Fibroblast of the aortic adventitia (primary cell): ENCODE results near the gene EPHA5. TPM values are rescaled to one million over a fixed set of nuclear protein-coding genes. Genes with fewer than 3 reads are reported as not detected.
"Not testable (repeated sequence)": the region's sequence is repeated elsewhere in the genome, so short reads cannot be mapped to it uniquely, and the experiment has no call there.

Experiments
- DNase-seq: peaks from one replicate; pipeline ENCODE4 v3.0.0-alpha.2; 2010; ENCODE audit warnings: low read depth
- H3K4me3 ChIP-seq: 2 replicates; pipeline ENCODE4 v1.5.1; 2011; ENCODE audit warnings: low read depth, mild to moderate bottlenecking, control low read depth, low read length, moderate library complexity
- CTCF ChIP-seq: IDR thresholded peaks from 2 replicates; pipeline ENCODE4 v1.5.1; 2011; ENCODE audit warnings: mild to moderate bottlenecking, low read length, control low read depth, inconsistent platforms; ENCODE audit not compliant: insufficient read depth
- total RNA-seq: library from RNA; depleted of rRNA; stranded (reverse); fragments of >200 nt; gene quantifications from 2 replicates; pipeline ENCODE4 v1.2.3, GENCODE V29; 2012; ENCODE audit warnings: low replicate concordance

EPHA5 gene
- total RNA-seq, 1 donor: 50.2 TPM

DNA sequence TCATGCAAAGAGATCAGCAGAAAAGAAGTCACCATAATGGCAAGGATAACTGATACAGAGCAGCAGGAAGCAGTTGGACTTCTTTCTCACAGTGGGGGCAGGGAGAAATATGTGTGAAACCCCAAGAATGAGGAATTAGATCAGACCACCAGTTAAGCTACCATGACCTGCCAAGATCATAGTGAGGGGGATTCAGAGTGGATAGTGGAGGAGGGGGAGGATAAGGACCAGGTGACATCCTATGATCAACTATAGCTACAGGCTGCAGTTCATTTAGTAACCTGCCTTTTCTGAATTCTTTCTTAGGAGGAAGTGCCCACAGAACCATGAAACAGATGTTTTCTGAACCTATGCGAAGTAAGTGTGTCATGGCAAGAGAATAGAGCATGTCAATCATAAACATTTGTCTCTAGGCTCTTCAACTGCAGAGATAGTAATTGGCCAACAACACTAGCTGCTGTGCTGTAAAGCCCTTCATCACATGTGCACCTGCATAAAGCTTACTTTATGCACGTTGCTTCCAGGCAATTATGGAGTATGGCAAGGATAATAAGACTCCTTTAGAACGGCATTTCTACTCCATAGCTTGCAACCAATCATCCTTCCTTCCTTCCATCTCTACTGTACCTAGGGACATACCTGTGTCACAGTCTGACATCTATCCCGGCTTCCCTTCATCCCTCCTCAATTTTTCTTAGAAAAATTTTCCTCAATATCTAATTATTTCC is 329.7 kb downstream of the EPHA5 start:
- no peak overlapping the region for H3K4me3 ChIP-seq
- no peak for DNase-seq
- no peak for TF ChIP-seq CTCF

GRCh38 chr4:65337371-65337770 is 332.9 kb downstream of the EPHA5 start:
- no peak for TF ChIP-seq CTCF
- H3K4me3 ChIP-seq: no peak overlapping the region
- DNase-seq: no peak

DNA sequence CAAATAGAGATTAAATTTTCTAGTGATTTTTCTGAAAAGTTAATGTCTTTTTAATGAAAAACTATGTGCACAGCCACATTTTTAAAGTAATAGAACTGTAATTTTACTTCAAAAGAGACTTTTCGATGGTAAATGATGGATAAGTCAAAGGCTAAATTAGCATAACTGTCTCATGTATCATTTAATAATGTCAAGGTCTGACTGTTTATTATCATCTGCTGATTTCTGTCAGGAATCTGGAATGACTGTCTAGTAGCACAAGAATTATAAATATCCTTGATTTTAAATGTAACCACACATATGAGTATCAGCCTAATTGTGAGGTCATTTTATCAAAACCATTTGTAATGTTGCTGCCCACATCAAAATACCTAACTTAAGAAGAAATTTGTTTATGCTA is 333.8 kb downstream of the EPHA5 start:
- no peak for DNase-seq
- TF ChIP-seq CTCF: no peak
- H3K4me3 ChIP-seq: no peak overlapping the region

- no peak for DNase-seq
- no peak overlapping the region for H3K4me3 ChIP-seq
- no peak for TF ChIP-seq CTCF
Observed at GRCh38 chr4:65316534-65316933, 353.8 kb downstream of the EPHA5 start.

DNA sequence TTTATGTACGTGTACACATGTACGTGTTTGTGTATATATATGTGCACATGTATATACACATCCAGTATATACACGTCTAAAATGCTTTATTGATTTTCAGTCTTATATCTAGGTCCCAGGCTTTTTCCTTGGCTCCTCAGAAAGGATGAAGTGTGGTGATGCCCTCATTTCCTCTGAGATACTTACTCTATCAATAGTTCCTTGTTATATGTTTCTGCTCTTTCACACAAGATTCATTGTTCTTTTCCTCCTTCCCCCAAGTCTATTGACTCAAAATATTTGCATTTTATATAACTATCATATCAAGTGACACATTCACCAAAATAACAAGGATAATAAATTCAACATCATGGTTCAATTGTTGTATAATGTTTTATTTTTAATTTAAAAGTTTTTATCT is 359.2 kb downstream of the EPHA5 start:
- no peak for TF ChIP-seq CTCF
- no peak for DNase-seq
- H3K4me3 ChIP-seq: no peak overlapping the region

DNA sequence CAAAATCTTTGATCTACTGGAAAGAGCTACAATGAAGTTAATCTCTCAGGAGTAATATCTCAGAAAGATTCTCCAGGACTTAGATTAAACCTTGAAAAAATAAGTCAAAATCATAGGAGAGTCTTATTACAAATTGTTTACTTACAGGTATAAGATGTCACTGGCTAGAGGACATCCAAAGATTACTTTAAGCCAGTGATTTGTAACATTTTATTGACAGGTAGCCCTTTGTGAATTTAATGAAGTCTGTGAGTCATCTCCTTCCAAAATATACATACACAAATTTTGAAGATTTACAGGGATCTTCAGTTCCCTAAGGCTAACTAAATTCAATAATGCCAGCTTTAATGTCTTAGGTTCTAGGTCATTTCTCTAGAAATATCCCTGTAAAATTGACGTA is 359.7 kb downstream of the EPHA5 start:
- no peak for DNase-seq
- no peak overlapping the region for H3K4me3 ChIP-seq
- no peak for TF ChIP-seq CTCF

DNA sequence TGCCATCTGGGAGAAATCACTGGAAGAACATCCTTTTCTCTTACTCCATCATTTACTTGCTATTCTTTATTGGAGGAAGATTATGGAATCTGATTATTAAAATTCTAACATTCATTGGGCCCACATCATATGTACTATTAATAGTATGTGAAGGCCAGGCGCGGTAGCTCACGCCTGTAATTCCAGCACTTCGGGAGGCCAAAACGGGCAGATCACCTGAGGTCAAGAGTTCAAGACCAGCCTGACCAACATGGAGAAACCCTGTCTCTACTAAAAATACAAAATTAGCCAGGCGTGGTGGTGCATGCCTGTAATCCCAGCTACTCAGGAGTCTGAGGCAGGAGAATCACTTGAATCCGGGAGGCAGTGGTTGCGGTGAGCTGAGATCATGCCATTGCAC is 361.7 kb downstream of the EPHA5 start:
- not testable (repeated sequence) for H3K4me3 ChIP-seq, DNase-seq
